Thyroid gland (tissue), 4 donors: Measurements from ENCODE around the gene POU3F2. TPM values are rescaled to one million over a fixed set of nuclear protein-coding genes. Genes with fewer than 3 reads are reported as not detected.

Experiments
- DNase-seq, 2 donors: peaks; one replicate each; pipeline ENCODE4 v3.0.0-alpha.2; 2019
- H3K27ac ChIP-seq, 3 donors: fragments of 200-600 bp; sonication (generic); 1 replicate in 2 of 3; 2 replicates in 1 of 3; pipeline ENCODE4 v1.5.1; 2016 to 2019; ENCODE audit warnings: mild to moderate bottlenecking in 1 of 3, moderate library complexity in 1 of 3
- H3K27me3 ChIP-seq: fragments of 200-600 bp; sonication (generic); one replicate; pipeline ENCODE4 v1.5.1; 2019
- H3K36me3 ChIP-seq, 2 donors: fragments of 200-600 bp; sonication (generic); one replicate each; pipeline ENCODE4 v1.5.1; 2016 to 2019
- H3K4me1 ChIP-seq, 2 donors: fragments of 200-600 bp; sonication (generic); one replicate each; pipeline ENCODE4 v1.5.1; 2017 to 2019
- H3K4me3 ChIP-seq, 3 donors: fragments of 200-600 bp; sonication (generic); replicated peaks in 1 of 3; 1 replicate in 2 of 3; 2 replicates in 1 of 3; pipeline ENCODE4 v1.5.1; 2016; ENCODE audit warnings: mild to moderate bottlenecking in 1 of 3
- H3K9me3 ChIP-seq: fragments of 200-600 bp; sonication (generic); one replicate; pipeline ENCODE4 v1.5.1; 2017
- POLR2A ChIP-seq, 2 donors: fragments of 450-650 bp; IDR thresholded peaks; one replicate each; pipeline ENCODE4 v1.6.1; 2017; ENCODE audit warnings: antibody characterized with exemption in 2 of 2, mild to moderate bottlenecking in 2 of 2, moderate library complexity in 1 of 2
- WGBS, 2 donors: methylation state at CpG; one replicate each; pipeline ENCODE4 v1.1.5; 2017; 5-methylcytosine and 5-hydroxymethylcytosine counted together
- intact Hi-C: fragments of 100-400 bp; cut with DNase I; formaldehyde crosslinking; loops from one replicate; pipeline ENCODE4 v1.15.1; 2023
- total RNA-seq, 4 donors: library from RNA; depleted of rRNA; stranded (reverse); fragments of >200 nt; gene quantifications; one replicate each; pipeline ENCODE4 v1.2.3, GENCODE V29; 2016
- TF ChIP-seq, protein P1 (sequence below), 6 experiments: fragments of 200-600 bp in 3 of 6; fragments of 450-650 bp in 3 of 6; sonication (generic) in 3 of 6; IDR thresholded peaks; one replicate each; pipeline ENCODE4 v1.5.1; 2016 to 2019; ENCODE audit warnings: antibody characterized with exemption in 6 of 6, mild to moderate bottlenecking in 2 of 6, inconsistent platforms in 1 of 6, moderate library complexity in 1 of 6

POU3F2 gene
- total RNA-seq, 4 donors from 2014 or later = not detected

DNA sequence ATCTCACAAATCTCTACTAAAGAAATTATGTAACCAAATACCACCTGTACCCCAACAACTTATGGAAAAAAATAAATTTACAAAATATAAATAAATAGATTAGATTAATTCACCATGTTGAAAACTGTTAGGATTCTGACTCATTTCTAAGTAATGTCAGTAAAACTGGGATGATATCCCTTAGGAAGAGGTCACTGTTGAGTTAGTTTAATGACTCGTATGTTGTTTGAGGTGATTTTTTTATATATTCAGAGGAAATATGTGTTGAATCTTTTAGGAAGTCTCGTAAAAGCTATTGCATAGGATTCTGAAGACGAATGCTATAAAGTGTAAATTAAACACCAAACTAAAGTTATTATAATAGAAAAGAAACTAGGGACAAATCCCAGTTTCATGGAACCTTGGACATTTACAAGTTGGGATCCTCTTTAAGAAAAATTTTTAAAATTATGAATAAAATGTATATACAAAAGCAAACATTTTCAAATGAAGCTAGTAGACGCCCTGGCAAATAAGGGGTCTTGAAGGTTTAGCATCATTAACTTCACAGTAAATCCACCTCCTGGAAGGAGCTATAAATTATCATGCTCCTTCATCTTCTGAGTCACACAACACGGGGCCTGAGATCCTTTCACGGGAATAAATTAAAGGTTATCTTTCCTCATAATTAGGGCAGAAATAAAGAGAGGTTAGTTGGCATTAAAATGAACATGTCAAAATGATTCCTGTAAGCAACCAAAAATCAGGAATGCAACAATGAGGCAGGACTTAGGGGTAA lies 37.0 kb upstream of the POU3F2 start:
- no peak for DNase-seq
- H3K36me3 ChIP-seq = no peaks in the 10 kb centered on the region
- no peaks in the 10 kb centered on the region for H3K27me3 ChIP-seq
- no peak overlapping the region for H3K4me3 ChIP-seq
- WGBS, 2 donors = 83 to 86% methylated on average over 6 of the region's 6 CpGs
- H3K4me1 ChIP-seq = no peaks in the 10 kb centered on the region
- H3K27ac ChIP-seq = no peak overlapping the region
- intact Hi-C loops = no loop called here
- H3K9me3 ChIP-seq = no peaks in the 10 kb centered on the region
- TF ChIP-seq, protein P1, sequence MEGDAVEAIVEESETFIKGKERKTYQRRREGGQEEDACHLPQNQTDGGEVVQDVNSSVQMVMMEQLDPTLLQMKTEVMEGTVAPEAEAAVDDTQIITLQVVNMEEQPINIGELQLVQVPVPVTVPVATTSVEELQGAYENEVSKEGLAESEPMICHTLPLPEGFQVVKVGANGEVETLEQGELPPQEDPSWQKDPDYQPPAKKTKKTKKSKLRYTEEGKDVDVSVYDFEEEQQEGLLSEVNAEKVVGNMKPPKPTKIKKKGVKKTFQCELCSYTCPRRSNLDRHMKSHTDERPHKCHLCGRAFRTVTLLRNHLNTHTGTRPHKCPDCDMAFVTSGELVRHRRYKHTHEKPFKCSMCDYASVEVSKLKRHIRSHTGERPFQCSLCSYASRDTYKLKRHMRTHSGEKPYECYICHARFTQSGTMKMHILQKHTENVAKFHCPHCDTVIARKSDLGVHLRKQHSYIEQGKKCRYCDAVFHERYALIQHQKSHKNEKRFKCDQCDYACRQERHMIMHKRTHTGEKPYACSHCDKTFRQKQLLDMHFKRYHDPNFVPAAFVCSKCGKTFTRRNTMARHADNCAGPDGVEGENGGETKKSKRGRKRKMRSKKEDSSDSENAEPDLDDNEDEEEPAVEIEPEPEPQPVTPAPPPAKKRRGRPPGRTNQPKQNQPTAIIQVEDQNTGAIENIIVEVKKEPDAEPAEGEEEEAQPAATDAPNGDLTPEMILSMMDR (IDR thresholded peaks at IDR 0.05) = no peak
- no peak for TF ChIP-seq POLR2A (IDR thresholded peaks at IDR 0.05)

DNA sequence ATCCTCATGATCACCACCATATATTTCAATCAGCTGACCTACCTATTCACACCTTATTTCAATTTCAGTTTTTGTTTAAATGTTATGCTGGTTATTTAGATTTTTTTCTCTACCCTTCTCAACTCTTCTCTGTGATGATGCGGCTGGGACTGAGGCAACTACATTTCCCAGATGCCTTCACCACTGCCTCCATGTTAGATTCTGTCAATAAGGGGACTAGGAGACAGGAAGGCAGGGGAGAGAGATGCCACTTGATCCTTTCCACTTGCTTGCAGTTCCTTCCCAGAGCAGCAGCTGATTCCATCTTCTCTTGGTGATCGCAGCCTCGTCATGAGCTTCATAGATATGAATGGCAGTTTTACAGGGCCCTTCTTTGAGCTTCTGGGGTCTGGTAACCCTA lies 33.5 kb upstream of the POU3F2 start:
- intact Hi-C loops = no loop called here
- Histone ChIP-seq H3K27ac (no peak overlapping the region), H3K36me3 (no peaks in the 10 kb centered on the region), H3K4me3 (no peak overlapping the region), H3K9me3 (no peaks in the 10 kb centered on the region), H3K4me1 (no peaks in the 10 kb centered on the region), H3K27me3 (no peaks in the 10 kb centered on the region)
- WGBS, 2 donors = 80 to 84% methylated on average over 3 of the region's 3 CpGs
- TF ChIP-seq POLR2A (IDR thresholded peaks at IDR 0.05) = no peak
- no peak for DNase-seq

DNA sequence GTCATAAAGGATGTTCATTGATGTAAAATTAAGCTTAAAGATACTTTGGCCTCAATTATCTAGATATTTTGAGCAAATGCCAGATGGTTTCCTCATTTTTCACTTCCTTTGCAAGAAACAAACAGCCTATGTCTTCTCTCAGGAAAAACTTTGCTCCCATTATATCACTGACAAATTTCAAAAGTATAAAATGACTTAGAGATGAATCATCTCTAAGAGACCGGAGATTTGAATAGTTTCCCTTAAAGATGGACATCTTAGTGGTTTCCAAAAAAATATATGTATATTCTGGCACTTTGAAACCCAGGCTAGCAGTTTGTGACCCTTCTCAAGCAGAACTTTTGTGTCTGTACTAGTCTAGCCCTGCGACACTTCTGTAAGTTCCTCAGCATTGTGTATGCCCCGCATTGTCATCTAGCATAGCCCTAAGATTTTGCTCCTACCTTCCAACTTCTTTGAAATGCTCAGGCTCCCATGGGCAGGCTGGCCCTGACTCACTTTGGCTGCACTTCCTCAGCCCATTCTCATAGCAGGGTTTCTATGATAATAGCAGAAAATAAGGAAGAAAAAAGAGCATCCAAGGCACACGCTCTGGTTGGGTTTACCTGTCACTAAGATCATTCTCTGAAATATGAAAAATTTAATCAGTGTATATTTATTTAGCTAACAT lies 25.7 kb upstream of the POU3F2 start:
- H3K27ac ChIP-seq = no peak overlapping the region
- no peaks in the 10 kb centered on the region for H3K9me3 ChIP-seq
- no peaks in the 10 kb centered on the region for H3K27me3 ChIP-seq
- intact Hi-C loops = no loop called here
- DNase-seq = no peak
- WGBS, 2 donors = 87 to 88% methylated on average over 4 of the region's 4 CpGs
- no peaks in the 10 kb centered on the region for H3K4me1 ChIP-seq
- H3K4me3 ChIP-seq = no peak overlapping the region
- H3K36me3 ChIP-seq = no peaks in the 10 kb centered on the region
- TF ChIP-seq, protein P1 (IDR thresholded peaks at IDR 0.05) = no peak
- TF ChIP-seq POLR2A (IDR thresholded peaks at IDR 0.05) = no peak

DNA sequence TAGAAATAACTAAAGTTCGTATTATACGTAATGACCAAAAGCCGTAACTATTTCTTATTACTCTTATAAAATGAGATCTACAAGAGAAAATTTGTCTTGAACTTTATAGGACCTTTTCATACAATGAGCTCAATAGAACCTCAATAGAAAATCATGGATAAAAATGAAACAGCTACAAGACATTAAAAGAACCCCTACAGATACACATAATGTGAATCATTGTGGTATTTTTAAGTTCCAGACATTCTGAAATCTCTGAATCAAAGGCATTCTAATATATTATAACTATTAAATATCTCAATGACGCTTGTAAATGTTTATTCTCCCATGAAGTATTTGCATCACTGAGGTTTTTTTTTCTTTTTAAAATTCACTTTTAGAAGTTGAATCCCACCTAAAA lies 22.2 kb upstream of the POU3F2 start:
- no peaks in the 10 kb centered on the region for H3K9me3 ChIP-seq
- TF ChIP-seq, protein P1 (IDR thresholded peaks at IDR 0.05) = no peak
- no peak for TF ChIP-seq POLR2A (IDR thresholded peaks at IDR 0.05)
- H3K27me3 ChIP-seq = no peaks in the 10 kb centered on the region
- H3K27ac ChIP-seq = no peak overlapping the region
- no peak overlapping the region for H3K4me3 ChIP-seq
- H3K36me3 ChIP-seq = no peaks in the 10 kb centered on the region
- H3K4me1 ChIP-seq = no peaks in the 10 kb centered on the region
- intact Hi-C loops = no loop called here
- 93 to 94% methylated on average over 4 of the region's 4 CpGs for WGBS, 2 donors
- no peak for DNase-seq

DNA sequence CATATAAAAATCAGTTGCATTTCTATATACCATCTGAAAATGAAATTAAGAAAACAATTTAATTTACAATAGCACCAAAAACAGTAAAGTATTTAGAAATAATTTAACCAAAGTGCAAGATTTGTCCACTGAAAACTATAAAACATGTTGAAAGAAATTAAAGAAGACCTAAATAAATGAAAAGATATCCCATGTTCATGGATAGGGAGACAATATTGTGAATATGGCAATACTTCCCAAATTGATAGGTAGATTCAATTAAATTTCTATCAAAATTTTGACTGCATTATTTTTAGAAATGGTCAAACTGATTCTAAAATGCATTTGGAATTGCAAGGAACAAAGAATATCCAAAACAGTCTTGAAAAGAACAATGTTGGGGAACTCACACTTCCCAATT lies 17.6 kb upstream of the POU3F2 start:
- Histone ChIP-seq H3K36me3 (no peaks in the 10 kb centered on the region), H3K4me3 (no peak overlapping the region), H3K27ac (no peak overlapping the region), H3K4me1 (no peaks in the 10 kb centered on the region), H3K9me3 (no peaks in the 10 kb centered on the region), H3K27me3 (no peaks in the 10 kb centered on the region)
- intact Hi-C loops = no loop called here
- TF ChIP-seq POLR2A (IDR thresholded peaks at IDR 0.05) = no peak
- TF ChIP-seq, protein P1 (IDR thresholded peaks at IDR 0.05) = no peak
- no peak for DNase-seq
